WTC11 (cell line): Measurements from ENCODE around the gene CNOT3.

ENCODE experiments used
- ZNF263 ChIP-seq: sonication (generic); formaldehyde crosslinking; IDR thresholded peaks from 2 replicates; pipeline ENCODE4 v1.8.1; 2022; ENCODE audit warnings: low read depth, mild to moderate bottlenecking, moderate library complexity, missing genetic modification reagents
- TF ChIP-seq, protein P1 (sequence below): sonication (generic); formaldehyde crosslinking; IDR thresholded peaks from 2 replicates; pipeline ENCODE4 v1.8.0; 2022; ENCODE audit warnings: mild to moderate bottlenecking, missing genetic modification reagents
- TF ChIP-seq, protein P2 (sequence below): sonication (generic); formaldehyde crosslinking; conservative IDR thresholded peaks from 2 replicates; pipeline ENCODE4 v1.8.1; 2022; ENCODE audit warnings: mild to moderate bottlenecking, missing genetic modification reagents

DNA sequence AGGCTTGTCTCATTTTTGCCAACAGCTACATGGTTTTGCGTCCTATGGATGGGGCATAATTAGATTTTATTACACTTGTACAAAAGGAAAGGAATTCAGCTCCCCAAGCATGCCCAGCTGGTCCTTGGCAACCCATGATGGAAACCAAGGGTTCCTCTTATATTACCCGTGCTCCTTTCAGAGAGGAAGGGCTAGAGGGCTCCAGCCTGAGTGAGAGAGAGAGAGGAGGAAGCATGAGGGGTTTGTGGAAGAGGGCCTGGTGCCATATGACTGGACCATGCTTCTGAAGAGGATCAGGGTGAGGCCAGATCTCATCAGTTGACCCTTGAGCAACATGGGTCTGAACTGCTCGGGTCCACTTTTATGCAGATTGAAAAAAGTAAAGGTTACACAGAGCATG, 59.6 kb downstream of the CNOT3 start:
- TF ChIP-seq, protein P1, sequence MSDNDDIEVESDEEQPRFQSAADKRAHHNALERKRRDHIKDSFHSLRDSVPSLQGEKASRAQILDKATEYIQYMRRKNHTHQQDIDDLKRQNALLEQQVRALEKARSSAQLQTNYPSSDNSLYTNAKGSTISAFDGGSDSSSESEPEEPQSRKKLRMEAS (CRISPR knock-in tag): no peak
- TF ChIP-seq ZNF263 (CRISPR knock-in tag): no peak
- TF ChIP-seq, protein P2, sequence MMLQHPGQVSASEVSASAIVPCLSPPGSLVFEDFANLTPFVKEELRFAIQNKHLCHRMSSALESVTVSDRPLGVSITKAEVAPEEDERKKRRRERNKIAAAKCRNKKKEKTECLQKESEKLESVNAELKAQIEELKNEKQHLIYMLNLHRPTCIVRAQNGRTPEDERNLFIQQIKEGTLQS (CRISPR knock-in tag): no peak
